ENCODE results near the gene DOC2A. TPM values are rescaled to one million over a fixed set of nuclear protein-coding genes. Genes with fewer than 3 reads are reported as not detected.

DOC2A gene
- total and polyA plus RNA-seq, 2 donors (not counting 1 experiment from before 2014, with no cell fraction given), result not detected

- peaks cover 41% of the 10 kb centered on the region for H3K79me2 ChIP-seq (ENCODE audit: control insufficient read depth, insufficient read depth, low read length)
- H3K27me3 ChIP-seq (replicated peaks in 1 of 4; ENCODE audit: control extremely low read depth in 1 of 4, control insufficient read depth in 3 of 4, insufficient read depth in 4 of 4, low read length in 3 of 4), result no peaks in the 10 kb centered on the region
- H3K4me3 ChIP-seq (ENCODE audit: control extremely low read depth in 1 of 5, extremely low read depth in 1 of 5, insufficient read depth in 1 of 5, low read depth in 2 of 5, low read length in 4 of 5), result peak within 1 kb of the TSS; percentile 79 to 100 (median 99)
- no peak for TF ChIP-seq EZH2 (IDR thresholded peaks at IDR 0.05; ENCODE audit: borderline replicate concordance, insufficient read depth, low read depth, low read length, poor library complexity, severe bottlenecking)
- 5% methylated on average over 75 of the region's 75 CpGs for WGBS (ENCODE audit: insufficient coverage)
- H4K20me1 ChIP-seq (ENCODE audit: control insufficient read depth, insufficient read depth, low read length, poor library complexity, severe bottlenecking), result peaks cover 16% of the 10 kb centered on the region
- H3K4me3 Mint-ChIP-seq, result peak within 1 kb of the TSS; percentile 95
- H3K27me3 Mint-ChIP-seq, result no peaks in the 10 kb centered on the region
- H2AFZ ChIP-seq (ENCODE audit: insufficient read depth, low read depth, low read length, poor library complexity, severe bottlenecking), result peak within 1 kb of the TSS; percentile 99
- DNase-seq (peak; percentile 98), ATAC-seq (ENCODE audit: low read depth) (peak; percentile 99)
- no peaks in the 10 kb centered on the region for H3K9me3 Mint-ChIP-seq (ENCODE audit: insufficient read depth)
- H3K4me1 ChIP-seq (ENCODE audit: control insufficient read depth in 2 of 2, insufficient read depth in 2 of 2, low read length in 2 of 2), result peaks cover 31 to 38% of the 10 kb centered on the region in 2 donors
- H3K36me3 ChIP-seq (replicated peaks in 1 of 2; ENCODE audit: control extremely low read depth in 1 of 2, control insufficient read depth in 1 of 2, extremely low read depth in 1 of 2, insufficient read depth in 2 of 2, low read length in 1 of 2), result peaks cover 2 to 14% of the 10 kb centered on the region in 2 experiments
- CTCF ChIA-PET, result interaction anchor here (0.7 to 2.0 kb wide), 10 partner anchors 10 to 227 kb away, joined by 3 to 14 read pairs (median 4); partner anchors contain the start of genes KCTD13 and TMEM219
- intact Hi-C loops (cut with micrococcal nuclease), result loop anchor here (1.0 to 5.0 kb wide), 9 partner anchors 11 to 724 kb away; partner anchors contain the start of genes ALDOA, CDIPT, FBRS and INO80E
- H3K4me2 ChIP-seq (replicated peaks; ENCODE audit: low read depth, low read length, poor library complexity, severe bottlenecking), result peak within 1 kb of the TSS; percentile 98
- peak within 1 kb of the TSS; percentile 90 for H3K9ac ChIP-seq (ENCODE audit: low read length)
- peaks cover 36% of the 10 kb centered on the region for H3K4me1 Mint-ChIP-seq
- POLR2A ChIA-PET, result interaction anchor here (0.6 to 1.5 kb wide), 9 partner anchors 12 to 775 kb away, joined by 3 to 16 read pairs (median 4); partner anchors contain the start of genes HIRIP3, KCTD13, TBX6 and TMEM219
- H3K27ac Mint-ChIP-seq, result peak within 1 kb of the TSS; percentile 94
- peak within 1 kb of the TSS; percentile 73 to 79 for H3K27ac ChIP-seq (ENCODE audit: low read length in 2 of 2)
- no peaks in the 10 kb centered on the region for H3K9me3 ChIP-seq (ENCODE audit: control extremely low read depth in 1 of 3, control insufficient read depth in 2 of 3, insufficient read depth in 1 of 3, low read length in 2 of 3)
Observed at GRCh38 chr16:29973384-29974246, 37.2 kb downstream of the DOC2A start, which contains the start of gene TAOK2. TSS of gene TAOK2 (plus strand) at chr16:29973868. CDS start at chr16:29977773, 3,905 bp downstream.

DNA sequence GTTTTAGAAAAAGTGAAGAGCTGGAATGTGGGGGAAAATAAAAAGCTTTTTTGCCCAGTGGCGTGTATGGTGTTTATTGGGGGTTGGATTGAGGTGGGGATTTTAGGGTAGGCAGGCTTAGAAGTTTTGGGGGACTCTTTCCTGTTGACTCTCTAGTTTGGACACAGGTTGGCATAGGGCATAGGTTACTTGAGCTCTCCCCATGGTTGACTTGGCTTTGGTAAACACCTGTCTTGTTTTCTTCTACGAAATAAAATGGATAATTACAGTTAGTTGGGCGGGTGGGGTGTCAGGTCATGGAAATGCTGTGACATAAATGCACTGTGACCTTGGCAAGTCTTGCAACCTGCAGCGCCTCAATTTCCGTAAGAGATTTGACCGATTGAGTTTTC is 37.8 kb downstream of the DOC2A start:
- Histone ChIP-seq H4K20me1 (ENCODE audit: control insufficient read depth, insufficient read depth, low read length, poor library complexity, severe bottlenecking) (peaks cover 15% of the 10 kb centered on the region), H3K27ac (ENCODE audit: low read length in 2 of 2) (peak overlapping the region; percentile 33 to 54), H3K4me2 (replicated peaks; ENCODE audit: low read depth, low read length, poor library complexity, severe bottlenecking) (peak overlapping the region; percentile 98), H3K36me3 (replicated peaks in 1 of 2; ENCODE audit: control extremely low read depth in 1 of 2, control insufficient read depth in 1 of 2, extremely low read depth in 1 of 2, insufficient read depth in 2 of 2, low read length in 1 of 2) (peaks cover 2 to 9% of the 10 kb centered on the region in 2 experiments), H3K27me3 (replicated peaks in 1 of 4; ENCODE audit: control extremely low read depth in 1 of 4, control insufficient read depth in 3 of 4, insufficient read depth in 4 of 4, low read length in 3 of 4) (no peaks in the 10 kb centered on the region), H3K79me2 (ENCODE audit: control insufficient read depth, insufficient read depth, low read length) (peaks cover 41% of the 10 kb centered on the region), H3K9me3 (ENCODE audit: control extremely low read depth in 1 of 3, control insufficient read depth in 2 of 3, insufficient read depth in 1 of 3, low read length in 2 of 3) (no peaks in the 10 kb centered on the region), H3K4me3 (ENCODE audit: control extremely low read depth in 1 of 5, extremely low read depth in 1 of 5, insufficient read depth in 1 of 5, low read depth in 2 of 5, low read length in 4 of 5) (peak overlapping the region in 4 of 5 experiments; percentile 99 to 100 (median 99)), H3K4me1 (ENCODE audit: control insufficient read depth in 2 of 2, insufficient read depth in 2 of 2, low read length in 2 of 2) (peaks cover 31 to 38% of the 10 kb centered on the region in 2 donors), H2AFZ (ENCODE audit: insufficient read depth, low read depth, low read length, poor library complexity, severe bottlenecking) (peak overlapping the region; percentile 99), H3K9ac (ENCODE audit: low read length) (peak overlapping the region; percentile 90)
- 84% methylated on average over 6 of the region's 6 CpGs for WGBS (ENCODE audit: insufficient coverage)
- DNase-seq (no peak), ATAC-seq (ENCODE audit: low read depth) (no peak)
- TF ChIP-seq, protein P1, sequence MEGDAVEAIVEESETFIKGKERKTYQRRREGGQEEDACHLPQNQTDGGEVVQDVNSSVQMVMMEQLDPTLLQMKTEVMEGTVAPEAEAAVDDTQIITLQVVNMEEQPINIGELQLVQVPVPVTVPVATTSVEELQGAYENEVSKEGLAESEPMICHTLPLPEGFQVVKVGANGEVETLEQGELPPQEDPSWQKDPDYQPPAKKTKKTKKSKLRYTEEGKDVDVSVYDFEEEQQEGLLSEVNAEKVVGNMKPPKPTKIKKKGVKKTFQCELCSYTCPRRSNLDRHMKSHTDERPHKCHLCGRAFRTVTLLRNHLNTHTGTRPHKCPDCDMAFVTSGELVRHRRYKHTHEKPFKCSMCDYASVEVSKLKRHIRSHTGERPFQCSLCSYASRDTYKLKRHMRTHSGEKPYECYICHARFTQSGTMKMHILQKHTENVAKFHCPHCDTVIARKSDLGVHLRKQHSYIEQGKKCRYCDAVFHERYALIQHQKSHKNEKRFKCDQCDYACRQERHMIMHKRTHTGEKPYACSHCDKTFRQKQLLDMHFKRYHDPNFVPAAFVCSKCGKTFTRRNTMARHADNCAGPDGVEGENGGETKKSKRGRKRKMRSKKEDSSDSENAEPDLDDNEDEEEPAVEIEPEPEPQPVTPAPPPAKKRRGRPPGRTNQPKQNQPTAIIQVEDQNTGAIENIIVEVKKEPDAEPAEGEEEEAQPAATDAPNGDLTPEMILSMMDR (IDR thresholded peaks at IDR 0.05), result no peak
- no peak for TF ChIP-seq EZH2 (IDR thresholded peaks at IDR 0.05; ENCODE audit: borderline replicate concordance, insufficient read depth, low read depth, low read length, poor library complexity, severe bottlenecking)
- Mint-ChIP-seq H3K27me3 (no peaks in the 10 kb centered on the region), H3K27ac (peak overlapping the region; percentile 94), H3K4me1 (peaks cover 36% of the 10 kb centered on the region), H3K9me3 (ENCODE audit: insufficient read depth) (no peaks in the 10 kb centered on the region), H3K4me3 (peak overlapping the region; percentile 95)
- ChIA-PET POLR2A (interaction anchor here (0.6 to 1.5 kb wide), 8 partner anchors 11 to 776 kb away, joined by 3 to 16 read pairs (median 4); partner anchors contain the start of genes HIRIP3, KCTD13, TBX6 and TMEM219), CTCF (interaction anchor here (0.7 to 2.0 kb wide), 10 partner anchors 10 to 227 kb away, joined by 3 to 14 read pairs (median 4); partner anchors contain the start of genes KCTD13 and TMEM219)
- intact Hi-C loops (cut with micrococcal nuclease), result loop anchor here (1.0 to 5.0 kb wide), 9 partner anchors 11 to 724 kb away; partner anchors contain the start of genes ALDOA, CDIPT, FBRS and INO80E

Data from B cell (primary cell).